ENCODE measurements around the gene TMEM236.
"Not testable (repeated sequence)": the region's sequence is repeated elsewhere in the genome, so short reads cannot be mapped to it uniquely, and the experiment has no call there.

The TMEM236 gene

GRCh38 chr10:17751781-17752445 lies at the start of gene TMEM236:
TMEM236 (plus strand) TSS chr10:17752201; CDS start chr10:17752296, 95 bp downstream.
- H3K9me3 Mint-ChIP-seq: no peaks in the 10 kb centered on the region
- no peaks in the 10 kb centered on the region for H3K36me3 Mint-ChIP-seq (ENCODE audit: low read depth)
- no peak within 1 kb of the TSS for H3K4me3 Mint-ChIP-seq
- H3K27me3 Mint-ChIP-seq (ENCODE audit: low read depth): no peaks in the 10 kb centered on the region
- no peak within 1 kb of the TSS for H3K27ac Mint-ChIP-seq
- H3K4me1 Mint-ChIP-seq (ENCODE audit: low read depth): peaks cover 3% of the 10 kb centered on the region

GRCh38 chr10:17703706-17704105 lies 48.3 kb upstream of the TMEM236 start:
- Mint-ChIP-seq H3K36me3 (ENCODE audit: low read depth) (peaks cover 6% of the 10 kb centered on the region), H3K9me3 (no peaks in the 10 kb centered on the region), H3K27ac (no peak overlapping the region), H3K4me1 (ENCODE audit: low read depth) (no peaks in the 10 kb centered on the region), H3K27me3 (ENCODE audit: low read depth) (no peaks in the 10 kb centered on the region), H3K4me3 (no peak overlapping the region)

- H3K4me3 Mint-ChIP-seq: no peak overlapping the region
- H3K27ac Mint-ChIP-seq: no peak overlapping the region
- no peaks in the 10 kb centered on the region for H3K9me3 Mint-ChIP-seq
- peaks cover 15% of the 10 kb centered on the region for H3K36me3 Mint-ChIP-seq (ENCODE audit: low read depth)
- no peaks in the 10 kb centered on the region for H3K27me3 Mint-ChIP-seq (ENCODE audit: low read depth)
- H3K4me1 Mint-ChIP-seq (ENCODE audit: low read depth): no peaks in the 10 kb centered on the region
These were observed 43.2 kb upstream of the TMEM236 start for GRCh38 chr10:17708821-17709220.

- Mint-ChIP-seq H3K36me3 (ENCODE audit: low read depth) (peaks cover 22% of the 10 kb centered on the region), H3K4me1 (ENCODE audit: low read depth) (no peaks in the 10 kb centered on the region), H3K9me3 (no peaks in the 10 kb centered on the region), H3K27me3 (ENCODE audit: low read depth) (no peaks in the 10 kb centered on the region), H3K27ac (no peak overlapping the region), H3K4me3 (no peak overlapping the region)
These were observed 42.5 kb upstream of the TMEM236 start for GRCh38 chr10:17709492-17709891.

- Mint-ChIP-seq H3K27ac (no peak overlapping the region), H3K36me3 (ENCODE audit: low read depth) (peaks cover 26% of the 10 kb centered on the region), H3K27me3 (ENCODE audit: low read depth) (no peaks in the 10 kb centered on the region), H3K4me1 (ENCODE audit: low read depth) (no peaks in the 10 kb centered on the region), H3K9me3 (no peaks in the 10 kb centered on the region), H3K4me3 (no peak overlapping the region)
These were observed 41.8 kb upstream of the TMEM236 start for GRCh38 chr10:17710181-17710580.

GRCh38 chr10:17712053-17712452 lies 39.9 kb upstream of the TMEM236 start:
- H3K4me1 Mint-ChIP-seq (ENCODE audit: low read depth): no peaks in the 10 kb centered on the region
- no peak overlapping the region for H3K27ac Mint-ChIP-seq
- no peaks in the 10 kb centered on the region for H3K27me3 Mint-ChIP-seq (ENCODE audit: low read depth)
- H3K4me3 Mint-ChIP-seq: no peak overlapping the region
- H3K9me3 Mint-ChIP-seq: no peaks in the 10 kb centered on the region
- H3K36me3 Mint-ChIP-seq (ENCODE audit: low read depth): peaks cover 32% of the 10 kb centered on the region

GRCh38 chr10:17712717-17713471 lies 39.1 kb upstream of the TMEM236 start:
- Mint-ChIP-seq H3K27ac (peak overlapping the region; percentile 8), H3K36me3 (ENCODE audit: low read depth) (peaks cover 37% of the 10 kb centered on the region), H3K9me3 (no peaks in the 10 kb centered on the region), H3K4me1 (ENCODE audit: low read depth) (no peaks in the 10 kb centered on the region), H3K4me3 (no peak overlapping the region), H3K27me3 (ENCODE audit: low read depth) (no peaks in the 10 kb centered on the region)

GRCh38 chr10:17713758-17714157 lies 38.2 kb upstream of the TMEM236 start:
- Mint-ChIP-seq H3K4me3 (no peak overlapping the region), H3K4me1 (ENCODE audit: low read depth) (no peaks in the 10 kb centered on the region), H3K9me3 (no peaks in the 10 kb centered on the region), H3K27ac (no peak overlapping the region), H3K27me3 (ENCODE audit: low read depth) (no peaks in the 10 kb centered on the region), H3K36me3 (ENCODE audit: low read depth) (peaks cover 37% of the 10 kb centered on the region)

GRCh38 chr10:17716161-17716560 lies 35.8 kb upstream of the TMEM236 start:
- peaks cover 40% of the 10 kb centered on the region for H3K36me3 Mint-ChIP-seq (ENCODE audit: low read depth)
- H3K4me3 Mint-ChIP-seq: no peak overlapping the region
- no peaks in the 10 kb centered on the region for H3K27me3 Mint-ChIP-seq (ENCODE audit: low read depth)
- H3K9me3 Mint-ChIP-seq: no peaks in the 10 kb centered on the region
- peaks cover 2% of the 10 kb centered on the region for H3K4me1 Mint-ChIP-seq (ENCODE audit: low read depth)
- H3K27ac Mint-ChIP-seq: no peak overlapping the region

GRCh38 chr10:17722317-17723014 lies 29.5 kb upstream of the TMEM236 start:
- H3K9me3 Mint-ChIP-seq; H3K27ac Mint-ChIP-seq; H3K4me1 Mint-ChIP-seq (ENCODE audit: low read depth); H3K27me3 Mint-ChIP-seq (ENCODE audit: low read depth); H3K4me3 Mint-ChIP-seq: not testable (repeated sequence)
- peaks cover 27% of the 10 kb centered on the region for H3K36me3 Mint-ChIP-seq (ENCODE audit: low read depth)

- Mint-ChIP-seq H3K4me1 (ENCODE audit: low read depth) (peaks cover 5% of the 10 kb centered on the region), H3K27me3 (ENCODE audit: low read depth) (no peaks in the 10 kb centered on the region), H3K36me3 (ENCODE audit: low read depth) (peaks cover 17% of the 10 kb centered on the region), H3K4me3 (no peak overlapping the region), H3K9me3 (no peaks in the 10 kb centered on the region), H3K27ac (no peak overlapping the region)
These were observed 26.3 kb upstream of the TMEM236 start for GRCh38 chr10:17725703-17726102.

- H3K36me3 Mint-ChIP-seq (ENCODE audit: low read depth): peaks cover 2% of the 10 kb centered on the region
- peaks cover 3% of the 10 kb centered on the region for H3K4me1 Mint-ChIP-seq (ENCODE audit: low read depth)
- no peak overlapping the region for H3K4me3 Mint-ChIP-seq
- H3K27ac Mint-ChIP-seq: no peak overlapping the region
- no peaks in the 10 kb centered on the region for H3K27me3 Mint-ChIP-seq (ENCODE audit: low read depth)
- H3K9me3 Mint-ChIP-seq: no peaks in the 10 kb centered on the region
These were observed 22.4 kb upstream of the TMEM236 start for GRCh38 chr10:17729630-17730029.

GRCh38 chr10:17730667-17731066 lies 21.3 kb upstream of the TMEM236 start:
- peaks cover under 1% of the 10 kb centered on the region for H3K36me3 Mint-ChIP-seq (ENCODE audit: low read depth)
- H3K27ac Mint-ChIP-seq: no peak overlapping the region
- no peak overlapping the region for H3K4me3 Mint-ChIP-seq
- H3K9me3 Mint-ChIP-seq: no peaks in the 10 kb centered on the region
- H3K4me1 Mint-ChIP-seq (ENCODE audit: low read depth): peaks cover 3% of the 10 kb centered on the region
- no peaks in the 10 kb centered on the region for H3K27me3 Mint-ChIP-seq (ENCODE audit: low read depth)

- H3K4me1 Mint-ChIP-seq (ENCODE audit: low read depth): peaks cover 3% of the 10 kb centered on the region
- H3K9me3 Mint-ChIP-seq: no peaks in the 10 kb centered on the region
- no peak overlapping the region for H3K27ac Mint-ChIP-seq
- H3K36me3 Mint-ChIP-seq (ENCODE audit: low read depth): no peaks in the 10 kb centered on the region
- H3K4me3 Mint-ChIP-seq: no peak overlapping the region
- H3K27me3 Mint-ChIP-seq (ENCODE audit: low read depth): no peaks in the 10 kb centered on the region
These were observed 20.5 kb upstream of the TMEM236 start for GRCh38 chr10:17731331-17732020.

Measured in T-helper 1 cell treated with Interleukin-12 subunit alpha and Interleukin-12 subunit beta and Interleukin-4 antibody, amounts not matched to agents 30 μg/mL and 1 μg/mL, for 36 hours (primary cell).